Measurements from ENCODE around the gene KIAA2012.

- TF ChIP-seq CTCF (IDR thresholded peaks at IDR 0.05; ENCODE audit: control extremely low read depth in 1 of 3, insufficient read depth in 1 of 3, low read depth in 1 of 3, low read length in 3 of 3) (no peak), YY1 (IDR thresholded peaks at IDR 0.05; ENCODE audit: low read depth, low read length) (no peak), BRCA1 (IDR thresholded peaks at IDR 0.05; ENCODE audit: low read depth, low read length) (no peak), ASH2L (IDR thresholded peaks at IDR 0.05; ENCODE audit: low read length) (no peak)
These were observed 30.6 kb upstream of the KIAA2012 start for GRCh38 chr2:202042444-202042843.

All from H1 (cell line).